ENCODE measurements around the gene EPB41L5.

GRCh38 chr2:120032297-120032696, 19.4 kb downstream of the EPB41L5 start:
- TF ChIP-seq CTCF (IDR thresholded peaks at IDR 0.05) (no peak), POLR2A (IDR thresholded peaks at IDR 0.05) (no peak)
